ENCODE results near the gene TBC1D8. TPM values are rescaled to one million over a fixed set of nuclear protein-coding genes. Genes with fewer than 3 reads are reported as not detected.
A peak's percentile ranks its signal among the peaks of the same experiment; 100 is the strongest.

TBC1D8 gene
- total RNA-seq, 1 experiment from 2014 or later: 48.1 TPM

DNA sequence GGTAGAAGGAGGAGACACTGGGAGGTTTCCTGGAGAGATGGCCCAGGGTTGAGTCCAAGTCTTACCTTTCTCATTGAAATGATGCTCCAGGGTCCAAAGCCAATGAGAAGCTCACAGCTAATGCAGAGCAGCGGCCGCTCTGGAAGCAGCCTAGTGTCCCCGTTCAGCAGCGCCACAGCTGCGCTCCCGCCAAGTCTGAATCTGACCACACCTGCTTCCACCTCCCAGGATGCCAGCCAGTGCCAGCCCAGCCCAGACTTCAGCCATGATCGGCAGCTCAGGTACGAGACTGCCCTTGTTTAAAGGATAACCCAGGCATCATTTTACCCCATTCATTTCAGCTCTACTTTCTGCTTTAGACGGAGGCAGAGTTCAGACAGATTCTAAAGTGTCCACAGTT is 161.0 kb downstream of the TBC1D8 start:
- POLR2A ChIA-PET: interaction anchor here (1.3 to 2.0 kb wide), 2 partner anchors 12 to 260 kb away, joined by 3 to 5 read pairs; partner anchors contain the start of gene RPL31

DNA sequence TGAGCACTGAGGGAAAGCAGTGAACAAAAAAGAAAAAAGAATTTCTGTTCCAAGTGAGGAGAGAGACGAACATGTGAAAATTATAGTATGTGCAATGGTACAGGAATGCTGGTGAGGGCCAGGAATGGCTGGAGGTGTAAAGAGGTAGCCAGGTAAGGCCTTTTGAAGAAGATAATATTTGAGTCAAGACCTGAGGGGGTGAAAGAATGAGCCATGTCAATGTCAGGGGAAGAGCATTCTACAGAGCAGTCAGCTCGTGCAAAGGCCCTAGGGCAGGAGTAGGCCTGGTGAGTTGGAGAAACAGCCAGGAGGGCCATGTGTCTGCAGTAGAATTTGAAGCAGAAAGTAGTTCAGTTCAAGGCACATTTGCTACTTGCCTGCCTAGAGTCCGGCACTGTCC is 161.5 kb downstream of the TBC1D8 start:
- Mint-ChIP-seq H3K27me3 (ENCODE audit: insufficient read depth, unreplicated experiment) (no peaks in the 10 kb centered on the region), H3K27ac (ENCODE audit: low read depth, unreplicated experiment) (peak overlapping the region; percentile 5), H3K9me3 (ENCODE audit: unreplicated experiment) (no peaks in the 10 kb centered on the region), H3K4me3 (ENCODE audit: unreplicated experiment) (no peak overlapping the region), H3K36me3 (ENCODE audit: insufficient read depth, unreplicated experiment) (peaks cover 10% of the 10 kb centered on the region), H3K4me1 (ENCODE audit: insufficient read depth, unreplicated experiment) (no peaks in the 10 kb centered on the region)
- BruUV-seq (replicated peaks): no TSS peak
- CTCF ChIA-PET: interaction anchor here (0.6 to 7.5 kb wide), 4 partner anchors 59 to 385 kb away, joined by 3 to 109 read pairs (median 5); no protein-coding TSS in a partner anchor
- DNase-seq (ENCODE audit: unreplicated experiment): no peak
- TF ChIP-seq, protein P1, sequence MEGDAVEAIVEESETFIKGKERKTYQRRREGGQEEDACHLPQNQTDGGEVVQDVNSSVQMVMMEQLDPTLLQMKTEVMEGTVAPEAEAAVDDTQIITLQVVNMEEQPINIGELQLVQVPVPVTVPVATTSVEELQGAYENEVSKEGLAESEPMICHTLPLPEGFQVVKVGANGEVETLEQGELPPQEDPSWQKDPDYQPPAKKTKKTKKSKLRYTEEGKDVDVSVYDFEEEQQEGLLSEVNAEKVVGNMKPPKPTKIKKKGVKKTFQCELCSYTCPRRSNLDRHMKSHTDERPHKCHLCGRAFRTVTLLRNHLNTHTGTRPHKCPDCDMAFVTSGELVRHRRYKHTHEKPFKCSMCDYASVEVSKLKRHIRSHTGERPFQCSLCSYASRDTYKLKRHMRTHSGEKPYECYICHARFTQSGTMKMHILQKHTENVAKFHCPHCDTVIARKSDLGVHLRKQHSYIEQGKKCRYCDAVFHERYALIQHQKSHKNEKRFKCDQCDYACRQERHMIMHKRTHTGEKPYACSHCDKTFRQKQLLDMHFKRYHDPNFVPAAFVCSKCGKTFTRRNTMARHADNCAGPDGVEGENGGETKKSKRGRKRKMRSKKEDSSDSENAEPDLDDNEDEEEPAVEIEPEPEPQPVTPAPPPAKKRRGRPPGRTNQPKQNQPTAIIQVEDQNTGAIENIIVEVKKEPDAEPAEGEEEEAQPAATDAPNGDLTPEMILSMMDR (IDR thresholded peaks at IDR 0.05; ENCODE audit: unreplicated experiment): no peak
- POLR2A ChIA-PET: interaction anchor here (1.3 to 2.0 kb wide), 2 partner anchors 12 to 259 kb away, joined by 3 to 5 read pairs; partner anchors contain the start of gene RPL31
- intact Hi-C loops (cut with micrococcal nuclease): loop anchor here (5.0 kb wide), 1 partner anchor 87 kb away; no protein-coding TSS in a partner anchor

More for the DNA sequence above, 161.0 kb downstream of the TBC1D8 start:
- intact Hi-C loops (cut with micrococcal nuclease): no loop called here
- Mint-ChIP-seq H3K27ac (ENCODE audit: low read depth, unreplicated experiment) (peak overlapping the region; percentile 5), H3K36me3 (ENCODE audit: insufficient read depth, unreplicated experiment) (peaks cover 10% of the 10 kb centered on the region), H3K9me3 (ENCODE audit: unreplicated experiment) (no peaks in the 10 kb centered on the region), H3K4me1 (ENCODE audit: insufficient read depth, unreplicated experiment) (no peaks in the 10 kb centered on the region), H3K4me3 (ENCODE audit: unreplicated experiment) (no peak overlapping the region), H3K27me3 (ENCODE audit: insufficient read depth, unreplicated experiment) (no peaks in the 10 kb centered on the region)
- CTCF ChIA-PET: interaction anchor here (1.2 to 7.5 kb wide), 3 partner anchors 13 to 381 kb away, joined by 3 to 109 read pairs (median 5); no protein-coding TSS in a partner anchor
- no peak for DNase-seq (ENCODE audit: unreplicated experiment)
- TF ChIP-seq, protein P1 (IDR thresholded peaks at IDR 0.05; ENCODE audit: unreplicated experiment): no peak
- BruUV-seq (replicated peaks): no TSS peak

DNA sequence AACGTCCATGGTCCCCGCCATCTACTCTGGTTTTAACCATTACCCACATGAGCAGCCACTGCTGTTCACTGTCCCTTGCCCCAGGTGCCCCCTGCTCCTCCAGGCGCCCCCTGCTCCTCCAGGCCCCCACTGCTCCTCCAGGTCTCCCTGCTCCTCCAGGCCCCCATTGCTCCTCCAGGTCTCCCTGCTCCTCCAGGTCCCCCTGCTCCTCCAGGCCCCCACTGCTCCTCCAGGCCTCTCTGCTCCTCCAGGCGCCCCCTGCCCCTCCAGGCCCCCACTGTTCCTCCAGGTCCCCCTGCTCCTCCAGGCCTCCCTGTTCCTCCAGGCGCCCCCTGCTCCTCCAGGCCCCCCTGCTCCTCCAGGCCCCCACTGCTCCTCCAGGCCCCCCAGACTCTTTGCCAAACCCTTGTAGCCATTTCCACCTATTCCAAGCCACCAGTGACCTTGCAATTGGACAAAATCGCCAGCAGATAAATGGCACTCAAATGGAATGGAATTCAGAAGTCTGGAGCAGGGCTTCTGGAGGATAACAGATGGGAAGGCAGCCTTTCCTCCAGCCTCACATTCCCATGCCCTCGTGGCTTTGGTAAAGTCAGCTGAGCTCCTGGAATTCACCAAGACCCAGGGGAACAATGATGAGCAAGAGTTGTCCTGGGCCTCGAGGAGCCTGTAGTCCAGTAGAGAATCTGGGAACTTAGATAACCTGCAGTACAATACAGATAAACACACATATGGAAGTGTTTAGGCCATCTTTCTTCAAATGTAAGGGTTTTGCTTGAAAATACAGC is 162.4 kb downstream of the TBC1D8 start:
- intact Hi-C loops (cut with micrococcal nuclease): loop anchor here (5.0 kb wide), 1 partner anchor 87 kb away; no protein-coding TSS in a partner anchor
- ChIA-PET CTCF (interaction anchor here (0.6 to 7.5 kb wide), 3 partner anchors 58 to 384 kb away, joined by 3 to 109 read pairs (median 5); no protein-coding TSS in a partner anchor), POLR2A (interaction anchor here (0.7 to 1.3 kb wide), 2 partner anchors 59 to 258 kb away, joined by 3 read pairs; no protein-coding TSS in a partner anchor)
- H3K36me3 Mint-ChIP-seq (ENCODE audit: insufficient read depth, unreplicated experiment): peaks cover 7% of the 10 kb centered on the region
- TF ChIP-seq, protein P1 (IDR thresholded peaks at IDR 0.05; ENCODE audit: unreplicated experiment): no peak
- H3K27me3 Mint-ChIP-seq (ENCODE audit: insufficient read depth, unreplicated experiment): no peaks in the 10 kb centered on the region
- no TSS peak for BruUV-seq (replicated peaks)
- no peak for DNase-seq (ENCODE audit: unreplicated experiment)
- H3K4me3 Mint-ChIP-seq (ENCODE audit: unreplicated experiment): no peak overlapping the region
- no peak overlapping the region for H3K27ac Mint-ChIP-seq (ENCODE audit: low read depth, unreplicated experiment)
- H3K4me1 Mint-ChIP-seq (ENCODE audit: insufficient read depth, unreplicated experiment): no peaks in the 10 kb centered on the region
- no peaks in the 10 kb centered on the region for H3K9me3 Mint-ChIP-seq (ENCODE audit: unreplicated experiment)

DNA sequence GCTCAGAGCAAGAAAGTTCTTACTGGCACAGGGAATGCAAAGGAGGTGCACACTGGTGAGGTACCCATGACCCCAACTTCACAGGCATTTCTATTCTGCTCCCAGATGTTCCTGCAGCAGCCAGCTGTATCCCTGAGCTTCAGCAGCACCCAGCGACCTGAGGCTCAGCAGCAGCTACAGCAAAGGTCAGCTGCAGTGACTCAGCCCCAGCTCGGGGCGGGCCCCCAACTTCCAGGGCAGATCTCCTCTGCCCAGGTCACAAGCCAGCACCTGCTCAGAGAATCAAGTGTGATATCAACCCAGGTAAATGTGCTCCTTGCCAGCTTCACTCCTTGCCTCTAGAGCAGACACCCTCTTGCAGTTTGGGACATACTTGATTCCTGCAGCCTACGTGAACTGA is 163.2 kb downstream of the TBC1D8 start:
- Mint-ChIP-seq H3K9me3 (ENCODE audit: unreplicated experiment) (no peaks in the 10 kb centered on the region), H3K4me3 (ENCODE audit: unreplicated experiment) (no peak overlapping the region), H3K36me3 (ENCODE audit: insufficient read depth, unreplicated experiment) (peaks cover 11% of the 10 kb centered on the region), H3K27ac (ENCODE audit: low read depth, unreplicated experiment) (no peak overlapping the region), H3K4me1 (ENCODE audit: insufficient read depth, unreplicated experiment) (no peaks in the 10 kb centered on the region), H3K27me3 (ENCODE audit: insufficient read depth, unreplicated experiment) (no peaks in the 10 kb centered on the region)
- POLR2A ChIA-PET: interaction anchor here (0.6 to 0.9 kb wide), 3 partner anchors 58 to 257 kb away, joined by 3 read pairs; no protein-coding TSS in a partner anchor
- CTCF ChIA-PET: interaction anchor here (1.0 to 7.5 kb wide), 3 partner anchors 258 to 379 kb away, joined by 4 to 109 read pairs (median 11); no protein-coding TSS in a partner anchor
- DNase-seq (ENCODE audit: unreplicated experiment): no peak
- intact Hi-C loops (cut with micrococcal nuclease): loop anchor here (5.0 kb wide), 1 partner anchor 86 kb away; no protein-coding TSS in a partner anchor
- TF ChIP-seq, protein P1 (IDR thresholded peaks at IDR 0.05; ENCODE audit: unreplicated experiment): no peak
- no TSS peak for BruUV-seq (replicated peaks)
